H1 (cell line): Measurements from ENCODE around the gene NPTX1. TPM values are rescaled to one million over a fixed set of nuclear protein-coding genes. Genes with fewer than 3 reads are reported as not detected.

ENCODE experiments used
- CTCF ChIA-PET: fragments of 300-600 bp; sonication (Branson Sonifier 250); formaldehyde crosslinking; loops from one replicate; lab custom pipeline; 2021; ENCODE audit not compliant: partially characterized antibody; lab: Charles Lee
- POLR2A ChIA-PET: fragments of 300-600 bp; sonication (Branson Sonifier 250); formaldehyde crosslinking; loops from one replicate; lab custom pipeline; 2021; ENCODE audit warnings: inconsistent platforms; ENCODE audit not compliant: partially characterized antibody; lab: Charles Lee
- DNase-seq, 2 experiments: peaks; one replicate each; pipeline versions ENCODE4 v3.0.0 to v3.0.0-alpha.2; 2010 to 2022; ENCODE audit warnings: low spot score in 2 of 2, low read depth in 1 of 2, mixed read lengths in 1 of 2
- FAIRE-seq: peaks from 2 replicates; lab custom pipeline; 2011; peaks lifted over from hg19 to GRCh38; lab: Jason Lieb, UNC
- H2AFZ ChIP-seq: 2 replicates; pipeline ENCODE4 v1.8.1; 2012; ENCODE audit warnings: low read length, inconsistent platforms
- H2AK5ac ChIP-seq: 2 replicates; pipeline ENCODE4 v1.6.1; 2013; ENCODE audit warnings: low read depth, low read length
- H2BK120ac ChIP-seq: replicated peaks from 2 replicates; pipeline ENCODE3; 2013; ENCODE audit warnings: low read depth, low read length, inconsistent platforms
- H2BK12ac ChIP-seq: 2 replicates; pipeline ENCODE4 v1.6.1; 2013; ENCODE audit warnings: low read depth, low read length
- H2BK15ac ChIP-seq: 2 replicates; pipeline ENCODE4 v1.6.1; 2013; ENCODE audit warnings: low read length
- H2BK20ac ChIP-seq: 2 replicates; pipeline ENCODE4 v1.6.1; 2013; ENCODE audit warnings: low read length
- H2BK5ac ChIP-seq: 2 replicates; pipeline ENCODE4 v1.6.1; 2013; ENCODE audit warnings: low read depth, low read length
- H3K14ac ChIP-seq: 2 replicates; pipeline ENCODE4 v1.6.1; 2013; ENCODE audit warnings: inconsistent platforms; ENCODE audit not compliant: insufficient read length
- H3K18ac ChIP-seq: 2 replicates; pipeline ENCODE4 v1.6.1; 2013; ENCODE audit warnings: low read length; ENCODE audit errors: extremely low read depth
- H3K23ac ChIP-seq: 2 replicates; pipeline ENCODE4 v1.6.1; 2013; ENCODE audit warnings: inconsistent platforms; ENCODE audit not compliant: insufficient read length
- H3K23me2 ChIP-seq: 2 replicates; pipeline ENCODE4 v1.6.1; 2013; ENCODE audit warnings: low read depth, low read length
- H3K27ac ChIP-seq: 2 replicates; pipeline ENCODE4 v1.6.1; 2011; ENCODE audit warnings: low read depth, low read length, inconsistent platforms
- H3K27me3 ChIP-seq, 4 experiments: replicated peaks in 1 of 4; 1 replicate in 1 of 4; 2 replicates in 3 of 4; pipeline versions ENCODE4 v1.6.1 to v1.8.1; 2011 to 2013; ENCODE audit warnings: low read length in 3 of 4, mild to moderate bottlenecking in 3 of 4, inconsistent platforms in 2 of 4, mixed read lengths in 2 of 4, moderate library complexity in 1 of 4; ENCODE audit not compliant: control insufficient read depth in 3 of 4, insufficient read depth in 3 of 4; ENCODE audit errors: extremely low read depth in 1 of 4
- H3K36me3 ChIP-seq, 4 experiments: 2 replicates each; pipeline versions ENCODE4 v1.6.1 to v1.8.1; 2011 to 2013; ENCODE audit warnings: mild to moderate bottlenecking in 4 of 4, low read length in 3 of 4, moderate library complexity in 2 of 4, control low read depth in 1 of 4, inconsistent platforms in 1 of 4; ENCODE audit not compliant: insufficient read depth in 4 of 4, control insufficient read depth in 2 of 4
- H3K4ac ChIP-seq: replicated peaks from 2 replicates; pipeline ENCODE3; 2013; ENCODE audit warnings: low read length, low read depth, mixed read lengths, inconsistent platforms; ENCODE audit not compliant: insufficient read length
- H3K4me1 ChIP-seq, 4 experiments: replicated peaks in 1 of 4; 1 replicate in 1 of 4; 2 replicates in 3 of 4; pipeline versions ENCODE4 v1.6.1 to v1.8.1; 2011 to 2013; ENCODE audit warnings: low read length in 3 of 4, inconsistent platforms in 2 of 4, mixed read lengths in 1 of 4; ENCODE audit not compliant: insufficient read depth in 4 of 4, control insufficient read depth in 3 of 4
- H3K4me2 ChIP-seq, 2 experiments: 2 replicates each; pipeline versions ENCODE4 v1.6.1 to v1.8.1; 2011 to 2013; ENCODE audit warnings: low read depth in 2 of 2, low read length in 2 of 2, control low read depth in 1 of 2, inconsistent platforms in 1 of 2, mild to moderate bottlenecking in 1 of 2; ENCODE audit not compliant: insufficient read depth in 1 of 2
- H3K4me3 ChIP-seq, 4 experiments: fragments of 200-600, 300-600 bp in 1 of 4; sonication (generic), shearing (Covaris generic), sonication (Bioruptor Twin) in 1 of 4; 2 replicates each; pipeline versions ENCODE4 v1.5.1 to v1.8.1; 2011 to 2016; ENCODE audit warnings: low read length in 4 of 4, low read depth in 3 of 4, control low read depth in 2 of 4, inconsistent platforms in 2 of 4, mild to moderate bottlenecking in 2 of 4, mixed read lengths in 1 of 4, moderate library complexity in 1 of 4; ENCODE audit not compliant: insufficient read depth in 2 of 4; ENCODE audit errors: extremely low read depth in 1 of 4
- H3K56ac ChIP-seq: replicated peaks from 2 replicates; pipeline ENCODE3; 2013; ENCODE audit warnings: low read depth, mild to moderate bottlenecking, mixed read lengths, low read length, inconsistent platforms; ENCODE audit not compliant: insufficient read length
- H3K79me1 ChIP-seq: 2 replicates; pipeline ENCODE4 v1.6.1; 2013; ENCODE audit warnings: low read depth, low read length, control low read depth
- H3K79me2 ChIP-seq, 2 experiments: 2 replicates each; pipeline versions ENCODE4 v1.6.1 to v1.8.1; 2012 to 2013; ENCODE audit warnings: low read length in 2 of 2, mild to moderate bottlenecking in 2 of 2, inconsistent platforms in 1 of 2; ENCODE audit not compliant: insufficient read depth in 2 of 2, control insufficient read depth in 1 of 2
- H3K9ac ChIP-seq, 4 experiments: replicated peaks in 1 of 4; 1 replicate in 1 of 4; 2 replicates in 3 of 4; pipeline versions ENCODE4 v1.6.1 to v1.8.1; 2011 to 2013; ENCODE audit warnings: low read depth in 3 of 4, low read length in 3 of 4, control low read depth in 2 of 4, mild to moderate bottlenecking in 2 of 4, moderate library complexity in 2 of 4, inconsistent platforms in 1 of 4; ENCODE audit errors: extremely low read depth in 1 of 4
- H3K9me3 ChIP-seq, 2 experiments: 2 replicates each; pipeline versions ENCODE4 v1.6.1 to v1.8.1; 2012 to 2013; ENCODE audit warnings: mild to moderate bottlenecking in 2 of 2, moderate library complexity in 2 of 2, control low read depth in 1 of 2, inconsistent platforms in 1 of 2, low read depth in 1 of 2, low read length in 1 of 2, mixed read lengths in 1 of 2; ENCODE audit not compliant: insufficient read depth in 2 of 2
- H4K20me1 ChIP-seq, 2 experiments: replicated peaks in 1 of 2; 2 replicates each; pipeline versions ENCODE3 to v1.8.1; 2011 to 2013; ENCODE audit warnings: inconsistent platforms in 2 of 2, low read length in 2 of 2, mild to moderate bottlenecking in 1 of 2; ENCODE audit not compliant: insufficient read depth in 2 of 2, control insufficient read depth in 1 of 2
- H4K5ac ChIP-seq: 2 replicates; pipeline ENCODE4 v1.6.1; 2013; ENCODE audit warnings: low read length, low read depth, mixed read lengths, inconsistent platforms; ENCODE audit not compliant: insufficient read length
- H4K8ac ChIP-seq: 2 replicates; pipeline ENCODE4 v1.8.0; 2013; ENCODE audit warnings: mild to moderate bottlenecking, moderate library complexity, low read length, inconsistent platforms; ENCODE audit not compliant: insufficient read depth; ENCODE audit errors: extremely low read depth
- H4K91ac ChIP-seq: replicated peaks from 2 replicates; pipeline ENCODE3; 2013; ENCODE audit warnings: low read length, mixed read lengths, inconsistent platforms; ENCODE audit not compliant: insufficient read length
- CHD1 ChIP-seq: IDR thresholded peaks from 2 replicates; pipeline ENCODE4 v1.6.1; 2012; ENCODE audit warnings: low read depth, low read length, improper control_type of control experiment
- CREB1 ChIP-seq: IDR thresholded peaks from 2 replicates; pipeline ENCODE4 v1.6.1; 2012; ENCODE audit warnings: inconsistent platforms
- EGR1 ChIP-seq: IDR thresholded peaks from 2 replicates; pipeline ENCODE4 v1.6.1; 2011; ENCODE audit warnings: low read depth, low read length, borderline replicate concordance
- EP300 ChIP-seq, 2 experiments: IDR thresholded peaks; 1 replicate in 1 of 2; 2 replicates in 1 of 2; pipeline ENCODE4 v1.6.1; 2011 to 2012; ENCODE audit warnings: low read depth in 2 of 2, low read length in 2 of 2, mild to moderate bottlenecking in 2 of 2, borderline replicate concordance in 1 of 2, inconsistent platforms in 1 of 2, moderate library complexity in 1 of 2
- KDM1A ChIP-seq: fragments of 200-600, 300-600 bp; sonication (generic); IDR thresholded peaks from 2 replicates; pipeline ENCODE4 v1.7.1; 2016; ENCODE audit warnings: mild to moderate bottlenecking, low read length, borderline replicate concordance
- NRF1 ChIP-seq: IDR thresholded peaks from 2 replicates; pipeline ENCODE4 v1.6.1; 2011; ENCODE audit warnings: mild to moderate bottlenecking, low read depth, low read length, improper control_type of control experiment
- POLR2AphosphoS5 ChIP-seq: IDR thresholded peaks from 2 replicates; pipeline ENCODE4 v1.6.1; 2011; ENCODE audit warnings: low read depth, low read length
- RBBP5 ChIP-seq: IDR thresholded peaks from 2 replicates; pipeline ENCODE4 v1.7.1; 2012; ENCODE audit warnings: low read depth, mild to moderate bottlenecking, inconsistent platforms, low read length, moderate library complexity, borderline replicate concordance
- RFX5 ChIP-seq: IDR thresholded peaks from 2 replicates; pipeline ENCODE4 v1.6.1; 2011; ENCODE audit warnings: low read depth, low read length, improper control_type of control experiment, borderline replicate concordance
- SP1 ChIP-seq: IDR thresholded peaks from 2 replicates; pipeline ENCODE4 v1.6.1; 2011; ENCODE audit warnings: low read depth, low read length
- TAF1 ChIP-seq: IDR thresholded peaks from 2 replicates; pipeline ENCODE4 v1.6.1; 2011; ENCODE audit warnings: mild to moderate bottlenecking, low read depth, low read length
- TBP ChIP-seq: IDR thresholded peaks from 2 replicates; pipeline ENCODE4 v1.6.1; 2011; ENCODE audit warnings: low read depth, low read length, improper control_type of control experiment
- WGBS, 2 experiments: shearing (Covaris generic) in 1 of 2; methylation state at CpG; one replicate each; pipeline versions ENCODE4 v1.1.6 to v1.1.7; 2013 to 2015; ENCODE audit warnings: low lambda C conversion rate in 2 of 2, mixed read lengths in 2 of 2, inconsistent platforms in 1 of 2, low coverage in 1 of 2, missing lambda C conversion rate in 1 of 2; ENCODE audit not compliant: insufficient replicate concordance in 2 of 2, insufficient coverage in 1 of 2, insufficient read length in 1 of 2; ENCODE audit errors: extremely low coverage in 1 of 2, missing lambda C conversion rate in 1 of 2; 5-methylcytosine and 5-hydroxymethylcytosine counted together
- polyA plus RNA-seq, 7 experiments: library from polyadenylated mRNA; depleted of rRNA in 3 of 7; stranded (reverse) in 5 of 7; unstranded in 2 of 7; fragments of >200 nt in 5 of 7; fragments of 200-250 nt in 2 of 7; gene quantifications; 1 replicate in 5 of 7; 2 replicates in 1 of 7; 4 replicates in 1 of 7; pipeline versions ENCODE4 v1.2.1 to v1.2.3, GENCODE V29; 2011 to 2013; ENCODE audit warnings: missing spikeins in 2 of 7, mixed read lengths in 2 of 7
- total RNA-seq: library from RNA; stranded (reverse); fragmentation: NEBNext Ultra II Directional; extraction: Animal tissue kit (Norgen Biotek cat#: 25700); gene quantifications from 2 replicates; pipeline ENCODE4 v1.2.1, GENCODE V29; 2021
- TF ChIP-seq, protein P1 (sequence below): IDR thresholded peaks from 2 replicates; pipeline ENCODE4 v1.6.1; 2011; ENCODE audit warnings: low read length, improper control_type of control experiment

Gene NPTX1
- total and polyA plus RNA-seq, 2 of the 8 experiments (the other 6 are each of a cell fraction or from before 2014, with no cell fraction given) = 12.0 to 17.9 TPM

DNA sequence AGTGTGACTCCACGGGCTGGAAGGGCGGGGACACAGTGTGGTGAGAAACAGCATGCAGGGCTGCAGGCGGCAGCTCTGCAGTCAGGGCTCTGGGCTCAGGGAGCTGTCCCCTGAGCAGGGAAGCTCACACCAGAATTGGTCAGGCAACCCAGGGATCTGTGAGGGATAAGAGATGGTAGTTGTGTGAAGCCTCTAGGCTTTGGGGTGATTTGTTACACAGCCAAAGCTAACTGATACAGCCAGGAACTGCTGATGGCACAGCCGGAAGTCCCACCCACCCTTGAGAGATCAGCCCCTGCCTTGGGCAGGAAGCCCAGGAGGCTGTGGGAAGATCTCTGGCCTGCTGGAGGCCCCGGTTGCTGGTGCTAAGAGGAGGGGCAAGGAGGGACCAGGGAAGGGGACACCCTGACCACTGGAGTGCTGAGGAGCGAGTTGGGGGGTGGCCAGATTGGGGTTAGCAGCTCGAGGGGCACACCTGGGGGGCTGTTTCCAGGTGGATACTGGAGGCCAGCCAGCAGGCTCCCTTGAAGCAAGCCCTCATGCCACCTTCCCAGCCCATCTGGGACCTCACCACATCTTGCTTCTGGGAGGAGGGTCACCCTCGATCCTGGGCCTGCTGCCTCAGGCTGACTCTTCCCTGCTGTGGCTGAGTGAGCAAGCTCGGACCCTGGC lies 25.2 kb downstream of the NPTX1 start:
- Histone ChIP-seq H2BK5ac (no peak overlapping the region), H4K5ac (no peak overlapping the region), H4K91ac (no peak overlapping the region), H3K36me3 (no peaks in the 10 kb centered on the region), H3K14ac (no peak overlapping the region), H2BK20ac (no peak overlapping the region), H3K4me1 (peaks cover 0 to 7% (median 2%) of the 10 kb centered on the region in 4 experiments; a peak in 3 of 7 replicates), H4K8ac (no peak overlapping the region), H3K27me3 (peaks cover 0 to 2% (median 0%) of the 10 kb centered on the region in 4 experiments; a peak in 2 of 7 replicates), H2BK12ac (no peak overlapping the region), H3K56ac (no peak overlapping the region), H2BK120ac (no peak overlapping the region), H3K4me3 (no peak overlapping the region), H3K79me2 (no peaks in the 10 kb centered on the region), H3K23ac (no peak overlapping the region), H3K27ac (no peak overlapping the region), H3K79me1 (no peaks in the 10 kb centered on the region), H2BK15ac (no peak overlapping the region), H3K4ac (no peak overlapping the region), H3K9ac (no peak overlapping the region), H3K9me3 (no peaks in the 10 kb centered on the region), H2AK5ac (no peak overlapping the region), H4K20me1 (no peaks in the 10 kb centered on the region), H3K18ac (no peak overlapping the region), H3K23me2 (peaks cover 8% of the 10 kb centered on the region), H3K4me2 (no peak overlapping the region), H2AFZ (no peak overlapping the region)
- no peak for DNase-seq
- ChIA-PET POLR2A (interaction anchor here (1.0 to 1.5 kb wide), 2 partner anchors 10 to 14 kb away, joined by 4 to 8 read pairs; no protein-coding TSS in a partner anchor), CTCF (interaction anchor here (1.0 to 1.8 kb wide), 3 partner anchors 10 to 27 kb away, joined by 3 to 4 read pairs (median 4); no protein-coding TSS in a partner anchor)
- no peak for FAIRE-seq
- whole genome bisulfite sequencing, 2 experiments = 92% methylated on average over 9 of the region's 9 CpGs; no CpG with 5 or more reads in 1 of the 2 experiments
- no peak for TF ChIP-seq CREB1
- TF ChIP-seq EGR1 = no peak
- no peak for TF ChIP-seq TAF1
- no peak for TF ChIP-seq CHD1
- no peak for TF ChIP-seq KDM1A
- no peak for TF ChIP-seq RBBP5
- TF ChIP-seq NRF1 = no peak
- TF ChIP-seq, protein P1, sequence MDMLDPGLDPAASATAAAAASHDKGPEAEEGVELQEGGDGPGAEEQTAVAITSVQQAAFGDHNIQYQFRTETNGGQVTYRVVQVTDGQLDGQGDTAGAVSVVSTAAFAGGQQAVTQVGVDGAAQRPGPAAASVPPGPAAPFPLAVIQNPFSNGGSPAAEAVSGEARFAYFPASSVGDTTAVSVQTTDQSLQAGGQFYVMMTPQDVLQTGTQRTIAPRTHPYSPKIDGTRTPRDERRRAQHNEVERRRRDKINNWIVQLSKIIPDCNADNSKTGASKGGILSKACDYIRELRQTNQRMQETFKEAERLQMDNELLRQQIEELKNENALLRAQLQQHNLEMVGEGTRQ = no peak
- no peak for TF ChIP-seq TBP
- TF ChIP-seq SP1 = no peak
- no peak for TF ChIP-seq EP300 (IDR thresholded peaks at IDR 0.05; ENCODE audit: borderline replicate concordance in 1 of 2, low read depth in 2 of 2, low read length in 2 of 2)
- TF ChIP-seq POLR2AphosphoS5 = no peak
- TF ChIP-seq RFX5 = no peak
